ENCODE measurements around the gene CTNND2.

CTNND2 gene

GRCh38 chr5:11797132-11797531 lies 107.1 kb downstream of the CTNND2 start:
- Histone ChIP-seq H3K9ac (no peak overlapping the region), H3K79me2 (ENCODE audit: insufficient read depth, low read depth) (no peaks in the 10 kb centered on the region), H3K27me3 (ENCODE audit: insufficient read depth, low read depth) (no peaks in the 10 kb centered on the region), H3K36me3 (ENCODE audit: insufficient read depth) (no peaks in the 10 kb centered on the region), H3K4me3 (IDR thresholded peaks at IDR 0.05; ENCODE audit: insufficient read depth, low read depth, low read length) (no peak overlapping the region), H3K4me1 (ENCODE audit: low read depth, poor library complexity, severe bottlenecking) (no peaks in the 10 kb centered on the region), H2AFZ (ENCODE audit: low read depth) (no peak overlapping the region), H3K4me2 (no peak overlapping the region), H3K27ac (no peak overlapping the region), H4K20me1 (ENCODE audit: insufficient read depth) (peaks cover 4% of the 10 kb centered on the region; the same call in 1 of the 2 replicates)
- TF ChIP-seq CTCF (conservative IDR thresholded peaks at IDR 0.05; ENCODE audit: low read depth, low read length): no peak

DNA sequence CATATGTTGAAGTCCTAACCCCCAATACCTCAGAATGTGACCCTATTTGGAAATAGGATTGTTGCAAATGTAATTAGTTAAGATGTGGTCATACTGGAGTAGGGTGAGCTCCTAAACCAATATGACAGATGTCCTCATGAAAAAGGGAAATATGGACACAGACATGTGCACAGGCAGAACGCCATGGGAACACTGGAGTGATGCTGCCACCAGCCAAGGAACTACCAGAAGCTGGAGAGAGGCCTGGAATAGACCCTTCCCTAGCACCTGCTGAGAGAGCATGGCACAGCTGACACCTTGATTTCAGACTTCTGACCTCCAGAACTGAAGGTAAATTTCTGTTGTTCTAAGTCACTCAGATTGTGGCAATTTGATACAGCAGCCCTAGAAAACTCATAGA lies 110.8 kb downstream of the CTNND2 start:
- Histone ChIP-seq H3K36me3 (ENCODE audit: insufficient read depth) (no peaks in the 10 kb centered on the region), H3K27ac (no peak overlapping the region), H2AFZ (ENCODE audit: low read depth) (no peak overlapping the region), H3K4me2 (no peak overlapping the region), H3K9ac (no peak overlapping the region), H3K4me3 (IDR thresholded peaks at IDR 0.05; ENCODE audit: insufficient read depth, low read depth, low read length) (no peak overlapping the region), H3K4me1 (ENCODE audit: low read depth, poor library complexity, severe bottlenecking) (no peaks in the 10 kb centered on the region), H3K79me2 (ENCODE audit: insufficient read depth, low read depth) (no peaks in the 10 kb centered on the region), H3K27me3 (ENCODE audit: insufficient read depth, low read depth) (no peaks in the 10 kb centered on the region), H4K20me1 (ENCODE audit: insufficient read depth) (peaks cover 4% of the 10 kb centered on the region; the same call in 1 of the 2 replicates)
- no peak for TF ChIP-seq CTCF (conservative IDR thresholded peaks at IDR 0.05; ENCODE audit: low read depth, low read length)

DNA sequence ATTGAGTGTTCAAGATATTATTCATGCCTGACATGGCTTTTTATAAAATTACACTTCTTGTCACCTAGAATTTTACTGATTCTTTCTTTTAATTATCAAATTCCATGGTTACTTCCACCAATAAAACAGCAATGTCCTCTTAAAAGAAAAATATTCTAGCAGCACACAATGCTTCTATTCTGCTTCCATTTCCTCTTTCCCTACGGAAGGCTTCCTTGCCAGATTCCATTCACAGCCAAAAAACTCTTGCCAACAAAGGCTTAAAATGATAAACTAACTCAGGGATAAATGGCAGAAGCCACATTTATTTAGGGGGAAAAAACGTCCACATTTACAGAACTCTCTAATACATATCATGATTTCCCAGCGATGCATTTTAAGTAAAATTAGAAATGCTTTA lies 111.6 kb downstream of the CTNND2 start:
- Histone ChIP-seq H4K20me1 (ENCODE audit: insufficient read depth) (peaks cover 4% of the 10 kb centered on the region; the same call in 1 of the 2 replicates), H3K4me1 (ENCODE audit: low read depth, poor library complexity, severe bottlenecking) (no peaks in the 10 kb centered on the region), H3K27ac (no peak overlapping the region), H3K9ac (no peak overlapping the region), H3K27me3 (ENCODE audit: insufficient read depth, low read depth) (no peaks in the 10 kb centered on the region), H3K4me2 (no peak overlapping the region), H3K4me3 (IDR thresholded peaks at IDR 0.05; ENCODE audit: insufficient read depth, low read depth, low read length) (no peak overlapping the region), H3K79me2 (ENCODE audit: insufficient read depth, low read depth) (no peaks in the 10 kb centered on the region), H2AFZ (ENCODE audit: low read depth) (no peak overlapping the region), H3K36me3 (ENCODE audit: insufficient read depth) (no peaks in the 10 kb centered on the region)
- no peak for TF ChIP-seq CTCF (conservative IDR thresholded peaks at IDR 0.05; ENCODE audit: low read depth, low read length)

GRCh38 chr5:11791792-11792191 lies 112.5 kb downstream of the CTNND2 start:
- Histone ChIP-seq H3K4me2 (no peak overlapping the region), H2AFZ (ENCODE audit: low read depth) (no peak overlapping the region), H3K27ac (no peak overlapping the region), H3K9ac (no peak overlapping the region), H3K79me2 (ENCODE audit: insufficient read depth, low read depth) (no peaks in the 10 kb centered on the region), H3K4me1 (ENCODE audit: low read depth, poor library complexity, severe bottlenecking) (no peaks in the 10 kb centered on the region), H4K20me1 (ENCODE audit: insufficient read depth) (peaks cover 4% of the 10 kb centered on the region; the same call in 1 of the 2 replicates), H3K4me3 (IDR thresholded peaks at IDR 0.05; ENCODE audit: insufficient read depth, low read depth, low read length) (no peak overlapping the region), H3K27me3 (ENCODE audit: insufficient read depth, low read depth) (no peaks in the 10 kb centered on the region), H3K36me3 (ENCODE audit: insufficient read depth) (no peaks in the 10 kb centered on the region)
- TF ChIP-seq CTCF (conservative IDR thresholded peaks at IDR 0.05; ENCODE audit: low read depth, low read length): no peak

Measured in KMS-11 (cell line).